ENCODE measurements around the gene HEPACAM. TPM values are rescaled to one million over a fixed set of nuclear protein-coding genes. Genes with fewer than 3 reads are reported as not detected.

The HEPACAM gene
- total and polyA plus RNA-seq, 2 donors (not counting 3 experiments of a cell fraction or from before 2014, with no cell fraction given): not detected

GRCh38 chr11:124915541-124916369 is 20.1 kb downstream of the HEPACAM start:
- no peaks in the 10 kb centered on the region for H3K79me2 ChIP-seq (ENCODE audit: control insufficient read depth, insufficient read depth, low read length)
- H3K4me3 ChIP-seq (replicated peaks in 1 of 3; ENCODE audit: insufficient read depth in 1 of 3, low read depth in 1 of 3, low read length in 3 of 3): no peak overlapping the region
- H3K9me1 ChIP-seq (replicated peaks; ENCODE audit: control insufficient read depth, extremely low read depth, insufficient read depth, low read length): no peaks in the 10 kb centered on the region
- DNase-seq (ENCODE audit: low read depth, low spot score) (peak; percentile 60), FAIRE-seq (peak; percentile 85)
- intact Hi-C loops (cut with micrococcal nuclease): loop anchor here (1.0 kb wide), 2 partner anchors 16 to 39 kb away; partner anchors contain the start of gene CCDC15
- peak overlapping the region; percentile 54 for H3K4me2 ChIP-seq (ENCODE audit: insufficient read depth, low read length)
- POLR2A ChIA-PET: interaction anchor here (1.2 kb wide), 1 partner anchor 15 kb away, joined by 5 read pairs; no protein-coding TSS in a partner anchor
- no peaks in the 10 kb centered on the region for H3K9me3 ChIP-seq (replicated peaks; ENCODE audit: control insufficient read depth, insufficient read depth, low read length)
- H2AFZ ChIP-seq (ENCODE audit: low read depth, low read length): no peak overlapping the region
- no peak overlapping the region for H3K9ac ChIP-seq (replicated peaks; ENCODE audit: extremely low read depth, insufficient read depth, low read length)
- H3K36me3 ChIP-seq (ENCODE audit: control insufficient read depth in 2 of 2, extremely low read depth in 1 of 2, insufficient read depth in 2 of 2, low read length in 2 of 2): no peaks in the 10 kb centered on the region
- no peaks in the 10 kb centered on the region for H3K27me3 ChIP-seq (ENCODE audit: control insufficient read depth in 2 of 2, insufficient read depth in 2 of 2, low read length in 2 of 2)
- BruUV-seq (replicated peaks): no TSS peak
- H3K4me1 ChIP-seq (ENCODE audit: control insufficient read depth, extremely low read depth, insufficient read depth, low read length): peaks cover 16% of the 10 kb centered on the region
- CTCF ChIA-PET: interaction anchor here (1.3 to 2.4 kb wide), 5 partner anchors 11 to 176 kb away, joined by 3 to 14 read pairs (median 3); partner anchors contain the start of genes NRGN and ROBO4
- no peaks in the 10 kb centered on the region for H4K20me1 ChIP-seq (replicated peaks; ENCODE audit: control insufficient read depth, extremely low read depth, insufficient read depth, low read length)
- dilution Hi-C loops (cut with MboI; ENCODE audit: extremely low pct_ligation_motif_present, low sequenced_read_pairs): no loop called here
- peak overlapping the region; percentile 83 for H3K27ac ChIP-seq (ENCODE audit: insufficient read depth, low read depth, low read length)
- TF ChIP-seq MYC (IDR thresholded peaks at IDR 0.05; ENCODE audit: low read depth, low read length) (no peak), FOS (IDR thresholded peaks at IDR 0.05; ENCODE audit: borderline replicate concordance, insufficient read depth, low read length) (peak; percentile 84), GATA2 (IDR thresholded peaks at IDR 0.05; ENCODE audit: insufficient read depth, insufficient read length, low read depth, low read length) (peak; percentile 78), JUN (IDR thresholded peaks at IDR 0.05; ENCODE audit: borderline replicate concordance, insufficient read depth, insufficient read length, low read depth) (peak; percentile 89)

- H3K79me2 ChIP-seq (ENCODE audit: control insufficient read depth, insufficient read depth, low read length): peaks cover 8% of the 10 kb centered on the region
- no peak overlapping the region for H3K27ac ChIP-seq (ENCODE audit: insufficient read depth, low read depth, low read length)
- no TSS peak for BruUV-seq (replicated peaks)
- H3K4me1 ChIP-seq (ENCODE audit: control insufficient read depth, extremely low read depth, insufficient read depth, low read length): peaks cover 47% of the 10 kb centered on the region
- no peaks in the 10 kb centered on the region for H4K20me1 ChIP-seq (replicated peaks; ENCODE audit: control insufficient read depth, extremely low read depth, insufficient read depth, low read length)
- no peaks in the 10 kb centered on the region for H3K27me3 ChIP-seq (ENCODE audit: control insufficient read depth in 2 of 2, insufficient read depth in 2 of 2, low read length in 2 of 2)
- CTCF ChIA-PET: interaction anchor here (0.6 to 1.4 kb wide), 4 partner anchors 14 to 452 kb away, joined by 3 to 4 read pairs (median 4); partner anchors contain the start of gene CCDC15
- peak; percentile 44 for TF ChIP-seq FOS (IDR thresholded peaks at IDR 0.05; ENCODE audit: borderline replicate concordance, insufficient read depth, low read length)
- TF ChIP-seq POLR2AphosphoS5 (IDR thresholded peaks at IDR 0.05; ENCODE audit: insufficient read depth, low read depth, low read length): no peak
- TF ChIP-seq MYC (IDR thresholded peaks at IDR 0.05; ENCODE audit: low read depth, low read length): no peak
- intact Hi-C loops (cut with micrococcal nuclease) (no loop called here), dilution Hi-C loops (cut with MboI; ENCODE audit: extremely low pct_ligation_motif_present, low sequenced_read_pairs) (no loop called here)
- H3K9me1 ChIP-seq (replicated peaks; ENCODE audit: control insufficient read depth, extremely low read depth, insufficient read depth, low read length): no peaks in the 10 kb centered on the region
- no peak overlapping the region for H2AFZ ChIP-seq (ENCODE audit: low read depth, low read length)
- no peak overlapping the region for H3K4me3 ChIP-seq (replicated peaks in 1 of 3; ENCODE audit: insufficient read depth in 1 of 3, low read depth in 1 of 3, low read length in 3 of 3)
- no peak overlapping the region for H3K9ac ChIP-seq (replicated peaks; ENCODE audit: extremely low read depth, insufficient read depth, low read length)
- no peaks in the 10 kb centered on the region for H3K9me3 ChIP-seq (replicated peaks; ENCODE audit: control insufficient read depth, insufficient read depth, low read length)
- no peak overlapping the region for H3K4me2 ChIP-seq (ENCODE audit: insufficient read depth, low read length)
- POLR2A ChIA-PET: no interaction called here
- H3K36me3 ChIP-seq (ENCODE audit: control insufficient read depth in 2 of 2, extremely low read depth in 1 of 2, insufficient read depth in 2 of 2, low read length in 2 of 2): no peaks in the 10 kb centered on the region
- no peak for DNase-seq (ENCODE audit: low read depth, low spot score)
- FAIRE-seq: no peak
These were observed 33.2 kb downstream of the HEPACAM start for GRCh38 chr11:124902616-124903015.

Data from endothelial cell of umbilical vein (primary cell).